Eye (tissue), 1 donor: ENCODE results near the gene ADCYAP1R1.
A peak's percentile ranks its signal among the peaks of the same experiment; 100 is the strongest.

Experiments
- DNase-seq: peaks from one replicate; pipeline ENCODE4 v3.0.0-alpha.2; 2015

The ADCYAP1R1 gene

GRCh38 chr7:31051598-31052486 lies at the start of gene ADCYAP1R1:
ADCYAP1R1 (plus strand) TSS chr7:31052308; CDS start chr7:31063265, 10,957 bp downstream.
- no peak for DNase-seq

DNA sequence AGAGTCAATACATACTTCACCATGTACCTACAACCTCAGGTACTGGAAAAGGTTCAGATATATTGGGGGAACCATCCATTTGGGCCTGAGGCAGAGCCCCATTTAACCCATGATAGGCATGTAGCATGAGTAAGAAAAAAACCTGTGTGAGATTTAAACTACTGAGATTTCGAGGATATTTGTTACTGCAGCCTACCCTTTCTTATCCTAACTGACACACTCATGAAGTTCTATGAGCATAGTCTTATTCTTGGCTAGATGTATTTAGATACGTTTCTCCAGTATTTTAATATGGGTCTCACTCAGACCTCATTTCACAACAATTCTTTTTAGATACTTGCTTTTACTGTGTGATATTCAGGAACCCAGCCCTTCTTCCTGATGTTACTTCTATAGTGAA lies 49.0 kb upstream of the ADCYAP1R1 start:
- no peak for DNase-seq

GRCh38 chr7:31003721-31004120 lies 48.4 kb upstream of the ADCYAP1R1 start:
- DNase-seq = no peak

GRCh38 chr7:31004393-31004792 lies 47.7 kb upstream of the ADCYAP1R1 start:
- DNase-seq = no peak

GRCh38 chr7:31006857-31007256 lies 45.3 kb upstream of the ADCYAP1R1 start:
- no peak for DNase-seq

DNA sequence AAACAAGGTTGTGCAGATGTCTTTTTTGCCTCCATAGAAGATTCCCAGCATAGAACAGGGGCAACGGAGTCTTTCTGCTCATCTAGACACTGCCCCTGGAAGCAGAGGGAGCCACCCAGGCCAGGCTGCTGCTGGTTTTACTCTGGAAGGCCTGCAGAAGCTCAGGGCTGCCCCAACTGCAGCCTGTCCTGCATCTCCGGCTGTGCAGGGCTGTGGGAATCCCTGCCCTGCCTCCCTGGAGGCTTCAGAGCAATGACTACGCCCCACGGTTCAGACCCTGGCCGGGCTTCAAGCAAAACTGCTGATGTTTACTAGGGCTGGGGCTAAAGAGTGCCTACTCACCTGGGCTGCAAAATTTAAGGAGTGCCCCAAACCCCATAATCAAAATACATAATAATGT lies 44.5 kb upstream of the ADCYAP1R1 start:
- no peak for DNase-seq

GRCh38 chr7:31014826-31015225 lies 37.3 kb upstream of the ADCYAP1R1 start:
- DNase-seq = no peak

DNA sequence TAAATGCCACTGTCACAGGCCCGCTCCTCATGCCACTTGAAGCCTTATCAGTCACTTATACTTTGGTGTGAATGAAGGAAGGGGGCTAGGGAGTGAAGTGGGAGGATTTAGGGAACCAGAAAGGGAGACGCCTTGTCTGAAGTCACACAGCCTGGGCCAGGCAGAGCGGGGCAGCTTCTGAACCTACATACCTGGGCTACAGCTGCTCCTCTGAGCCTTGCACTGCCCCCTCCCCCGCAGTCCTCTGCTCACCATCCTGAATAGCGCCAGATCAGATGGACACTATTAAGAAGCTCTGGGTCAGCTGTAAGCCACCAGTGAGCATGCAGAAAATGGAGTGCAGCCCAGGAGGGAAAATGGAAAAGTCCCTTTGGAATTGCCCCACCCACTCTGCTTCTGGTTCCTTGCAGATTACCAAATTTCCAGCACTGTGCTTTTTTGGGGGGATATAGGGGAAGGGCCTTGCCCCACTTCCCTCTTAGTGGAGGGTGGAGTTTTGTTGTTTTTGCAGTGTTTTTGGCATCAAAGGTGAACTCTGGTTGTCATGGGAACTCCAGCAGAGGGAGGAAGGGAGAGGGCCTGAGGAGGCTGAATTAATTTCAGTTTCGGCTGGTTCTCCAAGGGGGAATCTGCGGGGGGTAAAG lies 35.0 kb upstream of the ADCYAP1R1 start:
- no peak for DNase-seq

DNA sequence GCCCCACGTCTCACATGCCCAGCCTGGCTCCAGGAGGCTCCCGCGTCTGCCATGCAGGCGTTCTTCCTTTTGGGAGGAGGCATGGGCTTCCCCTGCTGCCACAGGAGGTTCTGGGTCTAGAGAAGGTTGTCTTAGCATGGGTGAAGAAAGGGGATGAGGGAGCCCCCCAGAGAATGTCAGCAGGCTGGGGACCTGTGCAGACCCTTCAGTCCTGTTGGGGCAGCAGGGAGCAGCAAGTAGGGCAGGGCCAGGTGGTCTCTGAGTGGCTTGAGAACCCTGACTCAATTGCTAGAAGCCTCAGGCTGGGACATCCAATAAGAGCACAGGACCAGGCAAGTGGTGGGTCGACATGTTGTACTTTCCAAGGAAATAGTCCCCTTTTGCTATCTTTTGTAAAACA lies 34.4 kb upstream of the ADCYAP1R1 start:
- DNase-seq = no peak

DNA sequence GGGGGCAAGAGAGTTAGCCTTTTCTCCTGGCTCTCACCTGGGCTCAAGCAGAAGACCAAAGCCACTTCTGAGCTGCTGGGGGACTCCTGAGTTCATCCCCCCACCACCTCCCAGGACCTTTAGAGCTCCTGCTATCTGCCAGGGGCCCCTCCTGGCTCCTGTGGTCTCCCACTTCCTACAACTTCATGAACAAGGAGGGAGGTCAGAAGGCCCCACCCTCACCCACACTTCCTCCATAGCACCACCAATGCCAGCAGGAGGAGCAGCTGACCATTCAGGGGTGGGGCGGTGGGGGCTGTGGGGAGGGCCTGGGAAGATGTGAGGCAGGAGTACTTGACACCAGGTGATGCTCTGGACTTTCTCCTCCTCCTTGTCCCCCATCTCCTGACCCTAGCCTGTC lies 32.6 kb upstream of the ADCYAP1R1 start:
- no peak for DNase-seq

GRCh38 chr7:31020161-31020560 lies 31.9 kb upstream of the ADCYAP1R1 start:
- no peak for DNase-seq

GRCh38 chr7:31020652-31021051 lies 31.5 kb upstream of the ADCYAP1R1 start:
- no peak for DNase-seq

DNA sequence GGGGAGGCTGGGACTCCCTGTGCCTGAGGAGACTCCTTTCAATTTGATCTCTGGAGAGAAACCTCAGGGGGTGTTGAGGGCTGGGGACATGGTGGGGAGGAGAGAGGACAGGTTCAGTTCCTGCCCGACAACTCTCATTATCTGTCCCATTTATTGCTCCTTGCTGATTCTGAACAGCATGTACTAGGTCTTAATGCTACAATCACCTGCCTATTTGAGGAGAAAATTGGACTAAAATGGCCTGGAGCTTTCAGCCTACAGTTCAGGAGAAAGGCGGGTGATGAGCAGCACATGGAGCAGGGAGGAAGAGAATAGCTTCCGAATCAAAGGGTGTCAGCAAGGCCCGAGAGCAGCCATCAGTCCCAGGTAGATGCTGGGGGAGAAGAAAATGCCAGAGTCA lies 30.0 kb upstream of the ADCYAP1R1 start:
- DNase-seq = no peak

- DNase-seq = no peak
These were observed 29.4 kb upstream of the ADCYAP1R1 start for GRCh38 chr7:31022726-31023125.

GRCh38 chr7:31023877-31024276 lies 28.2 kb upstream of the ADCYAP1R1 start:
- DNase-seq = no peak

GRCh38 chr7:31027161-31027965 lies 24.7 kb upstream of the ADCYAP1R1 start:
- DNase-seq = peak; percentile 78

DNA sequence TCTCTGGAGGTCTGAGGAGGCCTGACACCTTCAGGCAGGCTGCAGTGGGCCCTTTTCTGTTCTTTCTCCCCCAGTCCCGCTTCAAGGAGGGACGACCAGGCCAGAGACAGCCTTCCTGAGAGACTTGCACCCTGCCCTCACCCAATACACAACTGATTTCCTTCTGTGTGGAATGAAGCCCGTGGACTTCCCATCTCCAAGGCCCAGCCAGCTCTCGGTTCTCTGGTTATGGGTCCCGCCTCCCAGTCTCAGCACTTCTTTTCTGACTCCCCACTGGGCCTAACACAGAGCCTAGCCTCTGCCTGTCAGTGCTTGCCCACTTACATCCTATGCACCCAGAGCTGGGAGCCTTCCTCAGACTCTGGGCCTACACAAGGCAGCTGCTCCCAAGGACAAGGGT lies 24.1 kb upstream of the ADCYAP1R1 start:
- no peak for DNase-seq

GRCh38 chr7:31028417-31028992 lies 23.6 kb upstream of the ADCYAP1R1 start:
- DNase-seq = peak; percentile 48

DNA sequence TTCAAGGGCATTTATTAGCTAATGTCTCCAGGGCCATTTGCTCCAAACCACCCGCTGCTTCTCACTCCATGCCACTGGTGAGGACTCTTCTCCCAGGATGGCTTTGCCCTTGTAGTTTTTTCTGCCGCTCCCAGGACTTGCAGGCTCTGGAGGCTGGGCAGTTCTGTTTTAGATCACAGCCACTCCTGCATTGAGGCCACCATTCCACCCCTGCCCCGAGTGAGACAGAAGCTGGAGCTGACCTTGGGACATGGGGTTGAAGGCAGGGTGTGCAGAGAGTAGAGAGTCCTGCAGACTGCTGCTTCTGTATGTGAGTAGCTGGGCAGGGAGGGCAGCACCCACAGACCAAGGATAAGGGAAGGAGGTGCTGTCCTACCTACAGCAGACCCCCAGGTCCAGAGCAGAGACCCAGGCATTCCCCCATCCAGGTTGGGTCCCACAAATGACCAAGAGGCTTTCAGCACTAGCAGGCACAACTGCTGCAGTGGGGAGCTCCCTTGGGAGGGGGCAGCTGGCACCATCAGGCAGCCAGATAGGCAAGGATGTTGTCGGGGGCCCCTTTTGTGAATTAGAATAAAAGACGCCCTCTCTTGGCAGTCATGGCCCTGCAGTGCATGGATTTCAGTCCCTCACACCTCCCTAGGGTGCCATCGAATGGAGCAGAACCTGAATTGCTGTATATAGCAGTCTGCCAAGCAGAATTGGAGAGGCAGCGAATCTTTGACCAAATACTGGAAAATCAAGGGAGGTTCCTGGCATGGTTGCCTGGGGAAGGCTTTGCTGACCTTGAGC lies 22.7 kb upstream of the ADCYAP1R1 start:
- no peak for DNase-seq

DNA sequence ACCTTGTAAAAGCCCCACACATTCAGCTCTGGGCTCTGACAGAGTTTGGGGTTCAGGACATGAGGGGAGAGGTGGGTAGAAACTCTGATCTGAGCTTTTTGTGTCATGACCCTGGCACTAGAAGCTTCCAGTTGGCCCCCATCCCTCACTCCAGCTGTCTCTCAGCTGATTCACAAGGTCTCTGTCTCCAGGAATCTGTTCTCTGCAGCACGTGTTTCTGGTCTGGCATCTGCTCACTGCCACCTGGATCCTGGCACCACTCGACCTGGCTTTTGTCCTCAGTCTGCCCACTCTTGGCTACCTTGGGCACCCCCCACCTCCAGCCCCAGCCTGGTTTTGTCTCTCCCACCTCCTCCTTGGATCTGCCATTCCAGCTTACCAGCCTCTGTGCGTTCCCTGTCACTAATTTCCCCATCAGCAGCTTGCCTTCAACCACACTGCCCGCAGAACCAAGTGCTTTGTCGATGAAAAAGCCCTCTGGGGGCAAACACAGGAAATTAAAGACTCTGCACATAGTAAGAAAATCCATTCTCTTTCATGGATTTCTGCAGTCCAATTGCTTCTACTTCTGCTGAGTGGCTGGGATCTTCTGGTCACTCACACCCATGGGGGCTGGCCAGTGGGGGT lies 18.3 kb upstream of the ADCYAP1R1 start:
- peak; percentile 47 for DNase-seq

DNA sequence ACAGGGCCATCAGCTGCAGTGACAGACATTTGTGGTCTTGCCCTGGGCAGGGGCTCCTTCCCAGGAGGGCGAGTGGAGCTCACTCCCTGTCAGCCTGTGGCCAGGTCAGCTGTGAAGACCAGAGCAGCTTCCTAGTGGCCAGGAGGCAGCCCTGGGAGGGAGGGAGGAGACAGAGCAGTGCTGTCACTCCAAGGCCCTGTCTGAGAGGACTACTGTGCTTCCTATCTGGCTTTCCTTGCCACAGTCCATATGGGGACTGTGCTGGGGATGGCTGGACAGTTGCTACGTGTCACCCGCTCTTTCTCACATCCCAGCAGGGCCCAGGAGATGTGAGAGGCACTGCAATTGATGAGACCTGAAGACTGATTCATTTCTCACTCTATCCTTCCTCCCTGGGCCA lies 15.2 kb upstream of the ADCYAP1R1 start:
- no peak for DNase-seq

GRCh38 chr7:31043051-31043471 lies 9.0 kb upstream of the ADCYAP1R1 start:
- DNase-seq = peak; percentile 77
